NCI-H187 (cell line): ENCODE data around the gene KRT80.

Experiments used
- DNase-seq, 2 experiments: peaks; one replicate each; lab custom pipeline; 2025; lab: John Stamatoyannopoulos, UW

Gene KRT80

GRCh38 chr12:52179396-52179973 is 12.3 kb downstream of the KRT80 start:
- DNase-seq = no peak

DNA sequence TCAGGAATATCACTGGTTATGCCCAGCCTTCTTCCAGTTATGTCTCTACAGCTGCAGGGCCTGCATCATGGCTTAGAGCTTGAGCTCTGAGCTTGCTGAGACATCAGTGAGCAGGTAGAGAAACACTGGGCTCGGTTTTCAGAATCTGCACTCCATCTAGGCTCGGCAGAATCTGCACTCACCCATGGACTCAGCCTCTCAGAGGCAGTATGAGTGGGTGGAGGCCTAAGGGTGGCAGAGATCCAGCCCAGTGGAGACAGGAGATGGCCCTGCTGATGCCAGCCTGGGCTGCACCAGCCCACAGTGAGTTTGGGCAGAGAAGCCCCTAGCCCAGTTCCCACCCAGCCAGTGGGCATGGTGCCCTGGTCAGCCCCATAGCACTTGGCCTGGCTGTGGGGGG is 12.8 kb downstream of the KRT80 start:
- DNase-seq = no peak

- DNase-seq = no peak
Observed at GRCh38 chr12:52178443-52178842, 13.4 kb downstream of the KRT80 start.

- DNase-seq = peak; percentile 88 to 94
Observed at GRCh38 chr12:52175371-52176350, 16.2 kb downstream of the KRT80 start.

GRCh38 chr12:52173526-52173925 is 18.3 kb downstream of the KRT80 start:
- DNase-seq = no peak

- DNase-seq = no peak
Observed at GRCh38 chr12:52172956-52173355, 18.9 kb downstream of the KRT80 start.

DNA sequence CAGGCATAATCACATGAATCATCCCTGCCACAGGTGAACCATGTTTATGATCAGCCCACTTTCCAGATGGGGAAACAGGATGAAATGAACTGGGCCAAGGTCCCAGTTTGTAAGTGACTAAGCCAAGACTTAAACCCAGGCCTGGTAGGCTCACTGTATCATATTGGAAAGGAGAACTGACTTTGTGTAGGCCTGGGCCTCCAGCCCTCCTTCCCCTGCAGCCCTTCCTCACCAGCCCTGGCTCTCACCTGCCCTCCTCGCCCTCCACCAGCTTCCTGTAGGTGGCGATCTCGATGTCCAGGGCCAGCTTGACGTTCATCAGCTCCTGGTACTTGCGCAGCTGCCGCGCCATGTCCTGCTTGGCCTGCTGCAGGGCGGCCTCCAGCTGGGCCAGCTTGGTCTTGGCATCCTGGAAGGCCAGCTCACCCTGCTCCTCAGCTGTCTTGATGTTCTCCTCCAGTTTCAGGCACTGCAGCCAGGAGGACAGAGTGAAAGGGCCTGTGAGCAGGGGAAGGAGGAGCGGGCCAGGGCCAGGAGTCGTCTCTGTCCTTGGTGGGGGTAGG is 19.8 kb downstream of the KRT80 start:
- peak in 1 of 2 experiments; percentile 17 for DNase-seq

- no peak for DNase-seq
Observed at GRCh38 chr12:52170827-52171226, 21.0 kb downstream of the KRT80 start.

DNA sequence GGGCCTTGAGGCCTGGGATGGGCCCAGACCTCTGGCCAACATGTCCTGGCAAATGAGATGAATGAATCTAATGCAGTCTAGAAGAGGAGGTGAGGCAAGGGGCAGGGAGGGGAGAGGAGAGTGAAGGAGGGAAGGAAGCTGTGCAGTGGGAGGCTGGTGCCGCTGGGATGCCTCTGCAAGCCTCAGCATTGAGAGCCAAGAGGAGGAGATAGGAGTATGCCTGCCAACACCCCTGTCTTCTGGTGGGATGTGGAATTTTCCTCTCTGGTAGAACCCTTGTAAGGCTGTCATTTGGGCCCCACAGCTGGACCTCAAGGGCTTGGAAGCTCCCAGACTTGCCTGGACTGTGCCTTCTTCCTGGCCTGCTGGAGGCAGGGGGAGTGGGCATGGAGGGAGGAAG is 21.9 kb downstream of the KRT80 start:
- no peak for DNase-seq

GRCh38 chr12:52168019-52168717 is 23.6 kb downstream of the KRT80 start:
- no peak for DNase-seq

GRCh38 chr12:52167526-52167925 is 24.3 kb downstream of the KRT80 start:
- DNase-seq = no peak

DNA sequence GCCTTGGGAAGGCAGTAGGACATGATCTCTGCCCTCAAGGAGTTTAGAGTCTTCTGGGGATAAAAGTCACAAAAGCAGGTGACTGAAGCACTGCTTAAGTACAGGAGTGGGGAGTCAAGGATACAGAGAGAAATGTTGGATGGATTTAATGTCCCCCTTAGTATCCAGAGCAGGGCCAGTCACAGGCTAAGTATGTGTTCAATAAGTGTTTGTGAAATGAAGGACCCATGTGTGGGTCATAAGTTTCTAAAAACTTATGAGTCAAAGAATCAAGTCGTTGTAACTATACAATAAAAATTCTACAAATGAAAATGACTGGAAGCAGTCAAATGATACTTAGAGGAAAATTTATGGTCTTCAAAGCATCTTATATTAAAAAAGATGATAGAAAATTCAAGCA is 25.1 kb downstream of the KRT80 start:
- no peak for DNase-seq

DNA sequence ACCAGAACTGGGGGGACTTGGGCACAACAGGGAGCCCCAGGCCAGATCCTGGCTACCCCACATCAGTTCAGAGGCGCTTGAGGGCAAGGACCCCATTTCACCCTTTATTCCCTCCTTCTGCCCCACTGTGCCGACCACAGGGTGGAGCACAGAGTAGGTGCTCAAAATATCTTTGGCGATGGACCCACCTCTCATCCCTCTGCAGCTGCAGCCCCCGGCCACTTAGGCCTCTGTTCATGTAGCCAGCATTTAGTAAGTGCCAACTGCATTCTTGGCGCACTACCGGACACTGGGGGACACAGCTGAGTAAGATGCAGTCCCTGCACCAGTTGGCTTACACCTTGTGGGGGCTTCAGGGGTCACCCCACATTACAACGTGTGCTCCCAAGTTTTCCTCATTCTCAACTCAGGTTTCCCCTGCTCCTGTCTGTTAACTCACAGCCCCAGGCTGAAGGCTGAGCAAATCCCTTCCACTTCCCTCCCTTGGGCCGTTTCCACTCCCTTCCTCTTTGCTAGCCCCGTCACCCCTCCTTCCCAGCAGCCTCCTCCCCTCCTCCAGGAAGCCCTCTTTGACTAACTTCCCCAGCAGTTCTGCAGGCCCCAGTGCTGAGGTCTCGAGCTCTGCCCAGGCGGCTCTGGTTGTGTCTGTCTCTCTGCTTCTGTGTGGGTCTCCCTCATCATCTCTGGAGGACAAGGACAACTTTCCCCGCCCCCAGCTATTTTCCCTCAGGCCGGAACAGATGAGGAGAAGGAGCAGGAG is 26.5 kb downstream of the KRT80 start:
- DNase-seq = no peak

GRCh38 chr12:52164624-52165023 is 27.2 kb downstream of the KRT80 start:
- no peak for DNase-seq

DNA sequence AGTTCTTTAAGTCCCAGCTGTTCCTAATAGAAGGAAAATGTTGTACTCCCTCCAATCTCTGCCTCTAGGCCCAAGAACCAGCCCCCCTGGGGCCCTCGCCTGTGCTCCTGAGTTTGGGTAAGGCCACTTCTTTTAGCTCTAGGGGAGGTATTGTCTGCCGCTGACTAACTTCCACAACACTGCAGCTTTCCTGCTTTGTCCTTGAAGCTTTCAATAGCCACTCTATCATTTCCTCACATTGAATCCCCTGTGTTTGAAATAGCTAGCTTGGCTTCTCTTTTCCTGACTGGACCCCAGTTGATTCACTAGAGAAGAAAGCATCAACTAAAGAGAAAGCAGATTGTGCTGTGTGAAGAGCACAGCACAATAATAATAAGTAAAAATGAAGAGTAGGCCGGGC is 28.8 kb downstream of the KRT80 start:
- no peak for DNase-seq

DNA sequence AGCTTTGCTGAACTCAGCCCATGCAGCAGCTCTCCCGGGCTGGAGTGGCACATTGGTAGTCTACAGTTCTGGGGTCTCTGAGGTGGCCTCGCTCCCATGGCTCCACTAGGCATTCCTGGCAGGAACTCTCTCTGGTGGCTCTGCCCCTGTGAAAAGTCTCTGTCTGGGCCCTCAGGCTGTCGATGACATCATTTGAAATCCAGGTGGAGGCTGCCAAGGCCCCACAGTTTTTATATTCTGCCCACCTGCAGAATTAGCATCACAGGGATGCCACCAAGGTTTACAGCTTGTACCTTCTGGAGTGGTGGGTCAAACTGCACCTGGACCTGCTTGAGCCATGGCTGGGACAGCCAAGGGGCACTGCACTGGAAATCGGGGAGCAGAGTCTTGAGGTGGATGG is 31.6 kb downstream of the KRT80 start:
- no peak for DNase-seq

GRCh38 chr12:52157566-52158150 is 34.2 kb downstream of the KRT80 start:
- DNase-seq = no peak

DNA sequence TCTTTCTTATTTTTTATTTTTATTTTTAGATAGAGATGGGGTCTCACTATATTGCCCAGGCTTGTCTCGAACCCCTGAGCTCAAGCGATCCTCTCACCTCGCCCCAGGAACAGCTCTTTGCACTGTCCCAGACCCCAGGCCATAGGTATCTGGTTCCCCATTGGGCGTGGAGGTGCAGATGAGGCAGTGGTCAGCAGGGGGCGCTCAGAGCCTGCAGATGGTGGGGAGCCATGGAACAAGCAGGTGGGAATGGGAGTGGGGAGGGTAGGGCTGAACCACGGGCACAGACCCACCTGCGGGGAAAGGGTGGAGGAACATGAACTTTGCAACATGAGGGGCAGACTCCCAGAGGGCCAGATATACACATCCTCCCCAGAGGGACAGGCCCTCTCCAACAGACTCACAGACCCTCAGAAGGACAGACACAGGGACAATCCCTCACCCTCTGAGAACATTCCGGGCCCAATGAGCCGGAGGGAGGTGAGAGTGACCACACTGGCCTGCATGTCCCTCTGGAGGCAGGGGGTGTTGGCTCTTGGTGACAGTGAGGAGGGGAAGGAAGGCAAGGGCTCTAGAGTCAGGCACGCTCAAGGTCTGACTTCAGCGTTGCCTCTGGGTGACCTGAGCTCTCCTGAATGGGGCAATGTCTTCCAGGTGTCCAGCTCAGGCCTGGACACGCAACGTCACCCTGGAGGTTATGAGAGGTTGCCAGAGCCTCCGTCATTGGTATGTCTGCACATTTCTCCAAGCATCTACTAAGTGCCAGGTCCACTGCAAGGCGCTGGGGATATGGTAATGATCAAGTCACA is 34.9 kb downstream of the KRT80 start:
- DNase-seq = peak; percentile 29 to 73

GRCh38 chr12:52156311-52156710 is 35.5 kb downstream of the KRT80 start:
- DNase-seq = no peak

- DNase-seq = no peak
Observed at GRCh38 chr12:52155048-52155868, 36.6 kb downstream of the KRT80 start.
